AG04449 (cell line): ENCODE data around the gene COL23A1.

Experiments used
- CTCF ChIA-PET: fragments of 350-600 bp; formaldehyde crosslinking; extraction: SDS; loops from one replicate; lab custom pipeline; 2021; ENCODE audit warnings: antibody characterized with exemption; lab: Yijun Ruan, JAX
- POLR2A ChIA-PET: fragments of 400-600, 350-600 bp; formaldehyde crosslinking; extraction: SDS; loops from one replicate; lab custom pipeline; 2020; ENCODE audit warnings: antibody characterized with exemption, inconsistent platforms; lab: Yijun Ruan, JAX
- DNase-seq: peaks from one replicate; pipeline ENCODE4 v3.0.0-alpha.2; 2010; ENCODE audit warnings: low read depth, low spot score
- H3K4me3 ChIP-seq: 2 replicates; pipeline ENCODE4 v1.5.1; 2011; ENCODE audit warnings: low read depth, mild to moderate bottlenecking, control low read depth, low read length
- CTCF ChIP-seq: IDR thresholded peaks from one replicate; pipeline ENCODE4 v1.5.1; 2011; ENCODE audit warnings: mild to moderate bottlenecking, moderate library complexity, low read length, control low read depth, inconsistent platforms; ENCODE audit not compliant: insufficient read depth; ENCODE audit errors: missing control alignments

The COL23A1 gene

DNA sequence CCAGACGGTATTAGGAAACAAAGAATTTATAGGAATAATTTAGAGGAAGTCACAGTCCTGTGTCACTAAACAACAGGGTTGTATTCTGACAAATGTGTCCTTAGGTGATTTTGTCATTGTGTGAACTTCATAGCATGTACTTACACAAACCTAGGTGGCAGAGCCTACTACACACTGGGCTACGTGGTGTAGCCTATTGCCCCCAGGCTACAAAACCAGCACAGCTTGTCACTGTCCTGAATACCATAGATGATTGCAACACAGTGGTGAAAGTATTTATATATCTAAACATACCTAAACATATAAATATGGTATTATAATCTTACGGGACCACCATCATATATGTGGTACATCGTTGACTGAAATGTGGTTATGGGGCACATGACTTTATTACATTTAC, 69.3 kb downstream of the COL23A1 start:
- TF ChIP-seq CTCF, result no peak
- DNase-seq, result no peak
- no peak overlapping the region for H3K4me3 ChIP-seq
- ChIA-PET CTCF (no interaction called here), POLR2A (no interaction called here)

GRCh38 chr5:178519804-178520203, 70.4 kb downstream of the COL23A1 start:
- DNase-seq, result no peak
- TF ChIP-seq CTCF, result no peak
- no peak overlapping the region for H3K4me3 ChIP-seq
- CTCF ChIA-PET, result no interaction called here
- POLR2A ChIA-PET, result no interaction called here

DNA sequence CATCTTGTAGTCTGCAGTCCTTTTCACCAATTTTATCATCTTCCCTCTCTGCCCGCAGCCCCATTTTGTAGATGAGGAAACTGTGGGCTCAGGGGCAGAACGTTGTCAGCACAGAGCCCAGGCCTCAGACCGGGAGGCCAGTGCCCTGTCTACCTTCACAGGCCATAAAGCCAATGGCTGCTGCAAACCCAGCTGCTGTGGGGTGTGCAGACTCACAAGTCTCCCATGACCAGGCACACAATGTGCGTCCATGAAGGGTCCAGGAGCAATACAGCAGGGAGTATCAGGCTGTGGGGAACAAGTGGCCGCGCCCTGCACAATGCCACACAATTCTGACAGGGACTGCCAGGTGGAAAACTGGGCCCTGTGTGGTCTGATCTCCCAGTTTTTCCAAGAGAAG, 71.0 kb downstream of the COL23A1 start:
- CTCF ChIA-PET, result no interaction called here
- H3K4me3 ChIP-seq, result no peak overlapping the region
- no peak for TF ChIP-seq CTCF
- POLR2A ChIA-PET, result no interaction called here
- no peak for DNase-seq

DNA sequence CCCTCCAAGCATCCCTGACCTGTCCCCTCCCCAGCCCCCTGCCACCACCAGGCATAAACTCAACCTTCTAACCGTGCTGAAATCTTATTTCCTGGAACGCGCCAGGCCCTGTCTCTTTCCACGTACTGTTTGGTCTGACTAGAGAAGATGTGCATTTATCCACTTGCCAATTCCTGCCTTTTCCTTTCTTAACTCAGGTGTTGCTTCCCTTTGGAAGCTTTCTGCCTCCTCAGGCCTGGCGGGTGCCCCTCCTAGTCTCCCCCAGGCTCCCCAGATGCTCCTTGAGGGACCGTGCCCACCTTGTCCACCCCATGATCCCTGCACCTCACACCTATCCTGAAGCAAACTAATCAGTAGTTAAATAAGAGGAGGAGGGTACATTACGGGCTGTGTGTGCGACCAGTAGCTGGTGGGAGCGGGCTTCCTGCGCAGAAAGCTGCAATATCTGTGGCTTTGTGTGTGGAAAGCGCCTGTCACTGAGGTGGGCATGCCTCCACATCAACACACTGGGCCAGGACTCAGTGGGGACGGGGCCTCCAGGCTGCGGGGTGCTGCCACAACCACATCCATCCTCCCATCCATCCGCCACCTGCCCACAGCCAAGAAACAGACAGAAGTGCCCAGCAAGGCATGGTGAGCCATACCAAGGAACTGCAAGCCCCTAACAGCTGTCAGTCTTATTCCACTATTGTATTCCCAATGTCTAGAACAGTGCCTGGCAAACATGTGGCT, 73.5 kb downstream of the COL23A1 start:
- no peak for DNase-seq
- no peak overlapping the region for H3K4me3 ChIP-seq
- TF ChIP-seq CTCF, result no peak
- POLR2A ChIA-PET, result no interaction called here
- CTCF ChIA-PET, result no interaction called here

GRCh38 chr5:178515776-178516503, 74.3 kb downstream of the COL23A1 start:
- CTCF ChIA-PET, result no interaction called here
- POLR2A ChIA-PET, result no interaction called here
- no peak for TF ChIP-seq CTCF
- no peak for DNase-seq
- H3K4me3 ChIP-seq, result no peak overlapping the region

DNA sequence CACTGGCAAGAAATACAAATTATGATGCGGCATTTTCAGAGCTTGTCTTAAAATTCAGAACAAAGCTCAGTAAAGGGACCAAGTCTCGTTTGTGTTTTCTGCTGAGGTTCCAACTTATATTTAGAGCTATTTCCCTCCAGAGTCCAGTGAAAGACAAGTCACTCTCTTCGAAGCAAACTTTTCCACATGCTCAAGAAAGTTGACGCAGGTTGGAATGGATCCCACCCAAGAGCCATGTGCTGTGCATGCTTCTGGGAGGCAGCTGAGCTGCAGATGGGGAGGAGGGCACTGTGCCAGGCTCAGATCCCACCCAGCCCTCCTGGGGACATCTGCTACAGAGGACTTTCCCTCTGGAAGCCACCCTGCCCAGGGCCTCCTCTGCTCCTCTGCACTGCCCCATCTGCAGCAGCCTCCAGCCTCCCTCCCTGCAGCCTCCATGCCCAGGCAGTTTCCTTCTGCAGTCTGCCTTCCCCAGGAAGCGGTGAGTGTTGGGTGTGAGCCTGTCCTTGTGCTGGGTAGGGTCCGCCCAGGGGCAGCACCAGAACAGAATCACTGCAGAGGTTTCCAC, 75.3 kb downstream of the COL23A1 start:
- DNase-seq, result no peak
- POLR2A ChIA-PET, result no interaction called here
- TF ChIP-seq CTCF, result no peak
- H3K4me3 ChIP-seq, result no peak overlapping the region
- CTCF ChIA-PET, result no interaction called here
